NCI-H2196 (cell line): ENCODE results near the gene KATNAL2.
"Not testable (repeated sequence)": the region's sequence is repeated elsewhere in the genome, so short reads cannot be mapped to it uniquely, and the experiment has no call there.

Source experiments
- DNase-seq: peaks from one replicate; lab custom pipeline; 2025; ENCODE audit not compliant: unreplicated experiment; lab: John Stamatoyannopoulos, UW

The KATNAL2 gene

GRCh38 chr18:47030887-47031286, 113.5 kb downstream of the KATNAL2 start:
- DNase-seq, result not testable (repeated sequence)

- DNase-seq, result no peak
Measured at GRCh38 chr18:47032945-47033344, 115.5 kb downstream of the KATNAL2 start.

GRCh38 chr18:47034591-47034990, 117.2 kb downstream of the KATNAL2 start:
- not testable (repeated sequence) for DNase-seq

GRCh38 chr18:47035156-47035671, 117.8 kb downstream of the KATNAL2 start, which contains the start of gene ELOA2:
ELOA2 (minus strand) TSS chr18:47035621; CDS start chr18:47035264, 357 bp downstream.
- DNase-seq, result no peak

GRCh38 chr18:47036298-47036874, 119.0 kb downstream of the KATNAL2 start:
- DNase-seq, result no peak

GRCh38 chr18:47036927-47037578, 119.7 kb downstream of the KATNAL2 start:
- DNase-seq, result no peak

GRCh38 chr18:47040982-47041381, 123.6 kb downstream of the KATNAL2 start:
- no peak for DNase-seq

GRCh38 chr18:47050468-47050867, 133.1 kb downstream of the KATNAL2 start:
- DNase-seq, result peak; percentile 4

- no peak for DNase-seq
Measured at GRCh38 chr18:47054369-47054768, 137.0 kb downstream of the KATNAL2 start.

GRCh38 chr18:47062471-47062870, 145.1 kb downstream of the KATNAL2 start:
- DNase-seq, result no peak

- DNase-seq, result no peak
Measured at GRCh38 chr18:47063096-47063495, 145.7 kb downstream of the KATNAL2 start.

GRCh38 chr18:47067648-47068047, 150.2 kb downstream of the KATNAL2 start:
- no peak for DNase-seq

GRCh38 chr18:47075098-47075883, 157.9 kb downstream of the KATNAL2 start:
- no peak for DNase-seq

- no peak for DNase-seq
Measured at GRCh38 chr18:47077111-47077510, 159.7 kb downstream of the KATNAL2 start.

GRCh38 chr18:47080872-47081271, 163.5 kb downstream of the KATNAL2 start:
- no peak for DNase-seq

GRCh38 chr18:47081578-47081977, 164.2 kb downstream of the KATNAL2 start:
- DNase-seq, result no peak

GRCh38 chr18:47087676-47088075, 170.3 kb downstream of the KATNAL2 start:
- DNase-seq, result no peak

GRCh38 chr18:47095810-47096209, 178.4 kb downstream of the KATNAL2 start:
- DNase-seq, result no peak

GRCh38 chr18:47100212-47100831, 182.9 kb downstream of the KATNAL2 start:
- peak; percentile 62 for DNase-seq

GRCh38 chr18:47108373-47108772, 191.0 kb downstream of the KATNAL2 start:
- DNase-seq, result no peak

GRCh38 chr18:47108998-47109405, 191.6 kb downstream of the KATNAL2 start:
- no peak for DNase-seq
